HG03139 (cell line): ENCODE measurements around the gene AGK.

Experiments used
- ATAC-seq: cut with Tn5 transposase; IDR thresholded peaks from one replicate; pipeline ENCODE4 v1.9.1; 2021; ENCODE audit not compliant: unreplicated experiment

The AGK gene, protein sequence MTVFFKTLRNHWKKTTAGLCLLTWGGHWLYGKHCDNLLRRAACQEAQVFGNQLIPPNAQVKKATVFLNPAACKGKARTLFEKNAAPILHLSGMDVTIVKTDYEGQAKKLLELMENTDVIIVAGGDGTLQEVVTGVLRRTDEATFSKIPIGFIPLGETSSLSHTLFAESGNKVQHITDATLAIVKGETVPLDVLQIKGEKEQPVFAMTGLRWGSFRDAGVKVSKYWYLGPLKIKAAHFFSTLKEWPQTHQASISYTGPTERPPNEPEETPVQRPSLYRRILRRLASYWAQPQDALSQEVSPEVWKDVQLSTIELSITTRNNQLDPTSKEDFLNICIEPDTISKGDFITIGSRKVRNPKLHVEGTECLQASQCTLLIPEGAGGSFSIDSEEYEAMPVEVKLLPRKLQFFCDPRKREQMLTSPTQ

DNA sequence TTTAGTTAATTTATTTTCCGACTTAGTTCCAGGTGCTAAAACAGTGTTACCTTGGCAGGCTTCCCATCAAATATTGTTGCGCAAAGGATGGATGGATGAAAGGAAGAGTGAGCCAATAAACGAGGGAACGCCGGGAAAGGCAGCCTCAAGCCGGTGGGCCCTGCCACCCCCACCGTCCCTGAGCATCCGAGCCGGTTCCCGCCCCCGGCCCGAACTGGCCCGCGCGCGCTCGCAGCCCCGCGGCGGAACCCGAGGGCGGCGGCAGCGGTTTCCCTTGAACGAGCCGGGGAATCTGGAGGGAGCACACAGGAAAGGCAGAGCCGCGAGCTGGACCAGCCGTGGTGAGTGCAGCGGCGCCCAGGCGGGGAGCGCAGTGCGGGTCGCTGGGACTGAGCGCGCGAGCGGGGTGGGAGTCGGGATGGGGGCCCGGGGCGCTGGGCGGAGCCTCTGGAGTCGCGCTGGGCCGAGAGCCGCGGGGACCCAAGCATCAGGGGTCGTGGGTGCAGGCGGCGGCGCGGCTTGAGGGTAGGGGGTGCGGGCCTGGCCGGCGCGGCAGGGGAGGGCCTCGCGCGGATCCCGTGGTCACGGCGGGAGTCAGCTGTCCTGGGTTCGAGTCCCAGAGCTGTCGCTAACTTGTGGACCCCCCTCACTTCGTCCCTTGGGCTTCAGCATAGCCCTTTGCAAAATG lies at the start of gene AGK:
Gene AGK (plus strand): TSS at position 317 of the 688 bp plus-strand sequence. CDS start 4,057 bp downstream, outside the sequence.
- ATAC-seq, result peak; percentile 91

DNA sequence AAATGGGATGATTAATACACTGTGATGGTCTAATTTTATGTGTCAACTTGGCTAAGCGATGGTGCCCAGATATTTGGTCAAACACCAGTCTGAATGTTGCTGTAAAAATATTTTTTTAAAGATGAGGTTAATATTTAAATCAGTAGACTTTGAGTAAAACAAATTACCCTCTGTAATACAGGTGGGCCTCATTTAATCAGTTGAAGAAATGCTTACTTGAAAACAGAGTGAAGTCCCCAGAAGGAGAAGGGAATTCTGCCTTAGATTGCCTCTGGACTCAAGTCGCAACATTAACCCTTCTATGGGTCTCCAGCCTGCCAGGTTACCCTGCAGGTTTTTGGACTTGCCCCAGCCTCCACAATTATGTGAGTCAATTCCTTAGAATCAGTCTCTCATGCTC lies 49.8 kb upstream of the AGK start:
- no peak for ATAC-seq

DNA sequence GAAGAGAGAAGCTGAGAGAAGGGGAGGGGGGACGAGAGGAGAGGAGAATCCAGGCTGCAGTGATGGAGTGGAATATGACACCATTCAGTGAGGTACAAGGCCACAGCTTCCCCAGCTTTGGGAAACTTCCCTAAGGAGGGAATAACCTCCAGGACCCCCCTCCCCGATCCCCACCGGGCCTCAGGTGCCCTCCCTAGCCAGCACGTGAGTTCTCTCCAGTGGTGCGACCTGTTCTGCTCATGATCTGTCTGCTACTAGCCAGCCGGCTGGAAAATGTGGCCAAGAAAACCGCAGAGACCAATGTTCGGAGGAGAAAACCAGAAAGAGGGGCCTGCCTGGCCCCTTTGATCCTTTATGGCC lies 39.9 kb upstream of the AGK start:
- ATAC-seq, result no peak

DNA sequence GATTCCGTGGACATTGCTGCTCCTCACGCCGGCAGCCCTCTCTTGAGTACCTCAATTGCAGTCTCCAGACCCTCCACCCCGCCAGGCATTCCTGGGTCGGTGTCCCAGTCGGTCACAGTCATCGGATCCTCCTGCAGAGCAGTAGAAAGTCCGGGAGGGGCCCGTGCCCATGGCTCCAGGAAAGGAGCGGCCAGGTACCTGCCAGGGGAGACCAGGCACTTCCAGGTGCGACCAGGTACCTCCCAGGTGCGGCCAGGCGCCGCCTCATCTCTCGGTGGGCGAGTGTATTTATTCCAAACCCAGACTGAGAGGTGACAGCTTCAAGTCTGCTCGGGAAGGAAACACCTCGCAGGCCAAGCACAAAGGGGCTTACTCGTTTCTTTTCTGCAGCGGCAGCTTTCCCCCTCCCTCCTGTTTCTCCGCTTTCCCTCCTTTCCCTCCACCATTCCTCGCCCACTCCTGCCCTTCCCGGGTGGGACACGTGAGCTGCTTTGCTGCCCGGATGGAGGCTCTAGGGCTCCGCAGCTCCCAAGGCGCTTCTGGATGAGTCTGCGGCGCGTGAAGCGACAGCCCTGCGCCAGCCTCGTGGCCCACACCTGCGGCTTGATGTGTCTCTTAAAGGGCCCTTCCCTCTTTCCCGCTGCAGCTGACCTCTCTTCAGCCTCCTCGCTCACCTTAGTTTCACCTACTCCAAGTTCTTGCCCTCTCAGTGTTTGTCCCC lies 39.4 kb upstream of the AGK start:
- no peak for ATAC-seq

DNA sequence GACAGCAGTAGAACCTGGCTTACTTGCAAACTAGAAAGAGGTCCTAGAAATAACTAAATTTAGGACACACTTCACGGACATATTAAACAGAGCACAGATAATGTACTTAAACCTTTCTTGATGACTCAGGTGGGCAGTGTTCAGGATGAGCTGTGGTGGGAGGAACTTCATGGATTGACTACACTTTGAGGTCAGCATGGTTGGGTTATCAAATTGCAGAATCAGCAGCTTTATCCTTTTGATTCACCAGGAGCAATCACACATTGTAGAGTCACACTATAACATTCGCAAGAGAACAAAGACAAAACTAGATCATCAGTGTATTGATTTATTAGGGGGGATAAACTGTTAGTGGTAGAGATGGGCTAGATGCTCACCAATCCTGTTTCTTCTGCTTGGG lies 38.6 kb upstream of the AGK start:
- ATAC-seq, result no peak

DNA sequence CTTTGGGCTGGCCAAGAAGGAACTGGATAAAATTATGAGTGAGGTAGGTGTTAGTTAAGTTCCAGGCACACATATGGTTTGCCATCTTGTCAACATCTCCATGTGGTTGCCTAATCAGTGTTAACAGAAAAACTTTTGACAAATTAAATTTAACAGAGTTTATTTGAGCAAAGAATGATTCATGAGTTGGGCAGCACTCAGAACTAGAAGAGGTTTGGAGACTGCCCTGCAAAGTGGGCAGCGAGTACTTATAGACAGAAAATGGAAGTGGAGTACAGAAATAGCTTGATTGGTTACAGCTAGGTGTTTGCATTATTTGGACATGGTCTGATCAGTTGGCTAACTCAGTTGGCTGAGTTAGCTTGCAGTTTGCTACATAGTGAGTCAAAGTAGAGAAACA lies 37.5 kb upstream of the AGK start:
- ATAC-seq, result no peak

DNA sequence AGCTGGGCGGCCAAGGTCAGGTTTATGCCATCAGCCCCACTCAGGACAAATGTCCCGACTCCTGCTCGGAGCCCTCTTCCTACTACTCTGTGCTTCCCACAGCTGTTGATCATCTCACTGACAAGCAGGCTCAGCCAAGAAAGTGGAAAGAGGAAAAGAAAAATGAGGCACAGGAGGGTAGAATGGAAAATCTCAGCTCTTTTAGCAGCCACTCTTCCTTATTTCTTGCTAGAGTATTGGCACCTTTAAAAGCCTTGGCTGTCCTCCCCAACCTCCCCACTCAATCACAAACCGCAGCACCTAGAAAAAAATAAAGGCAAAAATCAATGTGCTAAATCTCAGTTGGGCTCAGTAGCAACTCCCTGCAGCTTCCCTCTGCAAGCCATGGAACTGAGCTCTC lies 35.3 kb upstream of the AGK start:
- no peak for ATAC-seq

DNA sequence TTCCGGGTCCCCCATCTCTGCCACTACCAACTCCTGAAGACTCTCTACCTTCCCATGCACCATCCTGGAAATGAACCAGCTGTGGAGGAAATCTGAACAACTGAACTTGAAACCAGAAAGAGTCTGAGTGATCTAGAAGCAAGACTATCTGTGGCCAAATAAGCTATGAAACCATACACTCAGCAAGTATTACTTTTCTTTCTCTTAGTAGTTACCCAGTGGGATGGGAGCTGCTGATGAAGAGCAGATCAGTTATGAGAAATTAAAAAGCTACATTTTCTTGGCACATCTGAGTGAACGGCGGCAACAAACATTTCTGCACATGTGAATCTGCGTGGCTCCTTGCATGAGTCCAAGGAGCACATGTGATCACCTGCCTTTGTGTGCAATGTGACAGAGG lies 31.6 kb upstream of the AGK start:
- ATAC-seq, result no peak

DNA sequence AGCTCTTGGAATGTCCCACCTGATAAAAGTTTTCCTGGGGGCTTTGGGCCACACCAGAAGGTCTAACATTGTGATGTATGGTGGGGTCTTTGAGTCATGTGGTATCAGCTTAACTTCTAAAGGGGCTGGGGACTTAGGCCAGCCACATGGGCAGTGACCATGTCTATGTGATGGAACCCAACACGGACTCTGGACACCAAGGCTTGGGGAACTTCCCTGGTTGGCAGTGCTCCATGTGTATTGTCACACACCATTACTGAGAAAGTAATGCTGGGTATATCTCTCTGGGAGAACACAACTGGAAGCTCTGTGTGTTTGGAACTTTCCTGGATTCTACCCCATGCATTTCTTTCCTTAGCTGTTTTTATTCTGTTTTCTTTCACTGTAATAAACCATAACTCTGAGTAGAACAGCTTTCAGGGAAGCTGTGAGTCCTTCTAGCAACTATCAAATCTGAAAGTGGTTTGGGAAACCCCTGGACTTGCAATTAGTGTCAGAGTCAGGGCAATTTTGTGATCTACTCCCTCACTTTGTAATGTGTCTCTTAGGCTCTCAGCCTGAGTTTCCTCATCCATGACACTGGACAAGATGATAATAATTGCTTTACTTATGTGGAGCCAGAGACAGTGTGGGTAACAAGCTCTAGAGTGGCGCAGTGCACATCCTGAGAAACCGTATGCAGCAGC lies 28.4 kb upstream of the AGK start:
- no peak for ATAC-seq

DNA sequence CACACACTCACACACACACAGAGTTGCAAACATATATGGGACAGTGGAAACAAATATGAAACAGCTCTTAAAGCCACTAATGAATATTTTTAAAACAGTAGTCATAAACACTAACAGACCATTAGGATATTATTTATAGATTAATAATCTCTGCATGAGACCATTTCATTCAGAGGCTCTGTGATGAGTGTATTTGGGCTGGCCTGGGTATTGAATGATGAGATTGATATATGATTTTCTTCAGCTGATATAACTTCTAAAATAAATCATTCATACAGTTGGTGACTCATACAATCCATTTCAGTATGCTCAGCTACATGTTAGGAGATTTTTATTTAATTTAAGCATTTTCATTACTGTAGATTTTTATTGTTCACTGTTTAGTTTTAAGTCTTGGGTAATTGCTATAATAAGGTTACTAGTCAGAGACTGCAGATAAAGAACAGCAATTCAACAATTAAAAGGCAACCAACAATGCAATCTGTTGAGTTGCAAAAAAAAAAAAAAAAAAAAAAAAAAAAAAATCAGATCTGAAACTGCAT lies 25.2 kb upstream of the AGK start:
- no peak for ATAC-seq

DNA sequence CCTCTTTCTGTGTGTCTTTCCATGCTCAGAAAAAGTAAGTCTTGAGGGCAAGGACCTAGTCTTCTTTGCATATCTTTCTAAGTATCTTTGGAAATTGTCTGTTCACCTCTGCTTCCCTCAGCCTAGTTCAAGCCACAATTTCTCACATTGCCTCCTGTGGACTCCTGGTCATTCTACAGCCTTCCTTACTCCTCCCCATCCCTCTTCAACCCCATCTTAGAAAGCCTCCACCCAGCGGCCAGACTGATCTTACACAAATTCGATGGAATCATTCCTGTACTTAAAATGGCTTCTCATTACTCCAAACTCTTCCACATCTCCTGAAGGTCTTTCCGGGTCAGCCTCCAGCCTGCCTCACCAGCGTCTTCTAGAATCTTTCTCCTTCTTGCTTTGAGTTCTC lies 24.1 kb upstream of the AGK start:
- ATAC-seq, result no peak

DNA sequence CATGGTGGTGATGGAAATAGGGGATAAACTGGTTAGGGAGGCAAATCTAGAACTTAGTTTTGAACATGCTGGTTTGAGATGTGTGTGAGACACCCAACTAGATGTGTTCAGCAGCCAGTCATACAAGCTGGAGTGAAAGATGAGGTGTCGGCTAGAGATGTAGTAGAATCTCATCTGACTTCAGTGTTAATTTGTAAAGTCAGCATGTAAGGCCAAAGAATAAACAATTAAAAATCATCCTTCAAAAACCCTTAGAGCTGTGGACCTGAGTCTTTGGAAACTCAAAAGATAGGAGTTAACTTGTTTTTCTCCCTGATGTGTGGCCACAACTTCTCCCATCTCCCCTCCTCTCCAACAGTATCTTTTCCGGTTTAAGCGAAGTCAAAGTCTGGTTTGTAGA lies 22.8 kb upstream of the AGK start:
- ATAC-seq, result no peak

DNA sequence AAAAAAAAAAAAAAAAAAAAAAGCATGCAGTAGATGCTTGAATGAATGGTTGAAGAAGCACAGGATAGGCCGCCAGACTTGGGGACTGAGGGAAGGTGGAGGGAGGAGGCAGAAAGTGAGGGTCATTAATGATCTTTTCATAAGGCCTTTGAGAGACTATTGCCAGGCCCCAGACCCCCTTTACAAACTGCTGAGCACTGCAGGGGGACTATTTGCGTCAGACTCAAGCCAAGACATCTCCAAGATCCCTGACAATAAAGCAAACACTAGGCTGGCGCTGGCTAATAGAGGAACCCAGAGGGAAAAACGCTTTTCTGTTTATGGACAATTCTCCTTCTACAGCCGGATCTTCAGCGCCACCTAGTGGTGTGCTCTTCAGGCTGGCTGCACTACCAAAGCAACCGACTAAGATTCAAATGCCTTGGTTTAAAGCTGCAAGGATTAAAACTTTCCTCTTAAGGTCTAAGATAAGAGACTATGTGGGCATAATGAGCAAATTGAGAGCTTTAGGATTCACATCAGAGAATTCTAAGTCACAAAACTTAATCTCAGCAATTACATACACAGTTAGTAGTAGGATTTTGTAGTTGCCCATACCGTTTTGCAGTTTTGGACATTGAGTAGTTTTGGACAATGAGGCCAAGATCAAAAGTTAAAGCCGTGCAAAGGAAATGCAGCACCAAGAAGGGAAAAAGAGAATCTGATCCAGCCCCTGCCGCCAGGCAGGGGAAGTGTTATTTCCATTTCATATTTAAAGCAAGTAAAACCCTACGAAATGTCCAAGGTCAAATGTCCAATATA lies 17.9 kb upstream of the AGK start:
- ATAC-seq, result no peak

DNA sequence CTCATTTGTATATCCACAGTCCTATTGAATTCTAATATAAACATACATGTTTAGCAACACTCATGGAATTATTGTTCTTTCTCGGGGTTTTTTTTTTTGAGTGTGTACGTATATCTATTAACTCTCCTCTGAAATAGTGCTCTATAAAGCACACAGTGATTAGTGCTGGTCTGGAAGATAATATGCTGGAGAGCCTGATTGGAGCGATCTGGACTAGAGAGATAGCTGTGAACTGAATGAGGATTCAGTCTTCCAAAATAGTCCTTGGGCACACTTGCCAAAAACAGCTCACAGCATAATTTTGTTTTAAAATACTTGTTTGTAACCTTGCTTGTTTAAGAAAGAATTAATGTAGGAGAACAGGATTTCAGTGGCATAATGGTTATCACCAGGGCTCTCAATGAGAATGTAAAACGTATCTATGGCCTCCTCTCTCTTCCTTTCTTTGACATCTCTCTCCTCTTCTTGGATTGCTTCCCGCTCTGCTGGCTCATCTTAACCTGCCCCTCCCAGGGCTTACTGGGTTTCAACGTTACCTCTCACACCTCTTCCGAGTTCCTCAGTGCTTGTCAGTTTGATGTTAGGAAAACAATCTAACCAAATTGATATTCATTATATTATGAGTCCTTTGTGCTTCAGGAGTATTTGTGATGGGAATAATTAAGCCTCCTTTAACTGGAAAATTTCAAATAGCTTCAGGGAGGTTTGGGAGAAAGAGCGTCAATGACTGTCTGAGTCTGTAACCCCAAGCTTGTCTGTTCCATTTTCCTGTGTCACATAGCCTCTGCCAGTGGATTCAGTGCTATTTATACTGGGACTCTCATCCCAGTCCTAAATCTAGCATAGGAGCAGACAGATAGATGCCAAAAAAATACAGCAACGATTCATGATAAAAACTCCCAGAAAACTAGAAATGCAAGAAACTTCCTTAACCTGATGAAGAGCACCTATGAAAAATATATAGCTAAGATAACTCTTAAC lies 16.2 kb upstream of the AGK start:
- no peak for ATAC-seq

DNA sequence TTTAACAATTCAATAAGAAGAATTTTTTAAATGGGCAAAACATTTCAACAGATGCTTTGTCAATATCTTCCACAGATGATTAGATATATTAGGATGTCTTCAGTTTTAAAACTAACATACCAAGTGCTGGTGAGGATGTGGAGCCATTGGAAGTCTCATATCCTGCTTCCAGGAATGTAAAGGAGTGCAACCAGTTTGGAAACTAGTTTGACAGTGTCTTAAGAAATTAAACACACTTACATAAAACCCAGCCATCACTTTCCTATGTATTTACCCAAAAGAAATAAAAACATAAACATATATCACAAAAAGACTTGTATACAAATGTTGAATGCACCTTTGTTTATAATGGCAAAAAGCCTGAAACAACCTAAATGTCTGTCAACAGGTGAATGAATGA lies 13.3 kb upstream of the AGK start:
- no peak for ATAC-seq

DNA sequence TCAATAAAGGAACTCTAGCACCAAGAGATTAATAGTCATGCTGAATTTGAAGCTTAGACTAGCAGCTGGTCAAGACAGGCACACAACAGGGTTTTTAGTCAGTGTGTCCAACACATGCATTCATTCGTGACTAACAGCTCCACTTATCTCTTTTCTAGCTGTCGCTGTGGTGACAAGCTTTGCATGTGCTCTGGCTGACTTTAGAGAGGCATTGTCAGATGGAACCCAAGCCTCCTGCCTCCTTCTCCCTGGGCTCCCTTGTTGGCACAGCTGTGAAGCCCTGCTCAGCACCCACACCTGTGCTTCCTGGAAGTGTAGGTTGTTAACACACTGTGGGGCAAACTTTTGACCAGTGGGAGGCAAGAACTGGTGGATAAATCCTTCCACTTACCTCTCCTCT lies 9.8 kb upstream of the AGK start:
- no peak for ATAC-seq

DNA sequence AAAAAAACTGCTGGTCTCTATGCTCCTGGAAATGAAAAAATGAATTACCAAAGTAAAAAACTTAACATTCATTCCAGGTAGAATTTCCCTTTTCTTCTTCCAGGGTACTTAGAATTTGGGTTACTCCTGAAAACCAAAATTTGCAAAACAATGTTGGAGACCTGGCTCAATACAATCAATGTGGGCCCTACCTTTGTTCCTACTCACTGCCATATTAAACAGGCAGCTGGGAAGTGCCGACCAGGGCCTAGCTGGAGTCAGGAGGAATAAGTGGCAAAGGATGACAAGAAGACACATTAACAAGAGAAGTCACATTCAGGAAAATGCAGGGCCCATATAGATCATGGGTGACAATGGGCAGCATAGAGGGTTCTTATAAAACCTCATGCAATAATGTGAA lies 6.4 kb upstream of the AGK start:
- ATAC-seq, result no peak

DNA sequence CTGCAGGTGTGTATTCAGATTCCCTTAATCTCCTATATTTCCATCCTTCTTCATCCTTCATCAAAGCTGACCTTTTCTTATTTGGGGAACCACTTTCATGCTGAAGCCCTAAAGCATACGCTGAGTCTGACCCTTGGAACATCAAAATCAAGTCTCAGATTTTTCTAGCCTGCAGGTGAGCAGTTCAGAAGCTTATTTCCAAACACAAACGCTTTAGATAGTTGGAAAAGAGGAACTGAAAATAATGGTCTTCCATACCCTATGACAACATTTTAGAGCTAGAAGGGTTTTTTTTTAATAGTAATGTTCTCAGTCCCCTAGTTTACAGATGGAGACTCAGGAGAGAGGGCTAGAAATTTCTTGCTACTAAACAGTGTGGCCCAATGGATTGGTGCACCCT lies 1.6 kb upstream of the AGK start:
- ATAC-seq, result no peak

DNA sequence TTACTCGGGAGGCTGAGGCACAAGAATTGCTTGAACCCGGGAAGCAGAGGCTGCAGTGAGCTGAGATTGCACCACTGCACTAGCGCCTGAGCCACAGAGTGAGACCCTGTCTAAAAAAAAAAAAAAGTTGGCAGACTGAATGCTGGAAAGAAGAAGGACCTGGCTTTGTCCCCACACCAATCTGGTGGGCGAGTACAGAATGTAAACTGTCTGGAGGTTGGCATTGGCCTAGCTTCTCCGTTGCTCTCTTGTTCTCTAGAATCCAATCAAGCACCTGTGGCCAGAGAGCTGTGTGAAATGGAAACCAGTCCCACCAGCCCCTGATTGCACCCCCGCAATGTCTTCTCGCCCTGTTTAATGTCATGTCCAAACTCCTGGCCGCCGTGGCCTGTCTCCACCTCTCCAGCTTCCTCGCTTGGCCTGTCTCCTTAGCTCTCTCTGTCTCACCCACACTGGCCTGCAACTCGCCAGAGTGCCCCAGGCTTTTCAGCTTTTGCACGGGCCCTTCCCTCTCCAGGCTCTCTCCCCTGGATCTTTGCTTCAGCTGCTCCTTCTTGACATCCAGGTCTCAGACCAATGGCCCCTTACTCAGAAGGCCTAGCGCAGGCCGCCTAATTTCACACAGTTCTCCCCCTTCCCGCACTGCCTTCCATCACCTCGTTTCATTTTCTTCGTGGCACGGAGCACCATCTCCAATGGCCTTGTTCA lies 670 bp upstream of the AGK start:
- ATAC-seq, result no peak
